MM.1S (cell line): ENCODE results near the gene FA2H.

ENCODE experiments used
- DNase-seq: peaks from one replicate; pipeline ENCODE4 v3.0.0-alpha.2; 2015
- H2AFZ ChIP-seq: fragments of 300-600 bp; sonication (generic); 2 replicates; pipeline ENCODE4 v1.6.0; 2016; ENCODE audit warnings: antibody characterized with exemption, low read length
- H3F3A ChIP-seq: fragments of 300-600 bp; sonication (generic); 2 replicates; pipeline ENCODE4 v1.6.1; 2016; ENCODE audit warnings: mild to moderate bottlenecking, antibody characterized with exemption, low read length, moderate library complexity, mixed read lengths; ENCODE audit not compliant: insufficient read depth
- H3K27ac ChIP-seq: fragments of 300-600 bp; sonication (generic); 2 replicates; pipeline ENCODE4 v1.5.1; 2016; ENCODE audit warnings: mild to moderate bottlenecking, low read length
- H3K27me3 ChIP-seq: fragments of 300-600 bp; sonication (generic); replicated peaks from 2 replicates; pipeline ENCODE4 v1.6.0; 2016; ENCODE audit warnings: low read length; ENCODE audit not compliant: insufficient read depth
- H3K36me3 ChIP-seq: fragments of 300-600 bp; sonication (generic); replicated peaks from 2 replicates; pipeline ENCODE4 v1.6.1; 2016; ENCODE audit warnings: mild to moderate bottlenecking, low read length, mixed read lengths; ENCODE audit not compliant: insufficient read depth
- H3K4me1 ChIP-seq: fragments of 300-600 bp; sonication (generic); 2 replicates; pipeline ENCODE4 v1.6.1; 2016; ENCODE audit warnings: low read length, mixed read lengths
- H3K4me2 ChIP-seq: fragments of 300-600 bp; sonication (generic); 2 replicates; pipeline ENCODE4 v1.6.0; 2016; ENCODE audit warnings: low read depth, low read length
- H3K4me3 ChIP-seq: fragments of 300-600 bp; sonication (generic); 2 replicates; pipeline ENCODE4 v1.5.1; 2016; ENCODE audit warnings: low read length, mixed read lengths
- H3K79me2 ChIP-seq: fragments of 300-600 bp; sonication (generic); 2 replicates; pipeline ENCODE4 v1.6.1; 2016; ENCODE audit warnings: mixed run types, low read length, mixed read lengths
- H3K9ac ChIP-seq: fragments of 300-600 bp; sonication (generic); 2 replicates; pipeline ENCODE4 v1.6.1; 2016; ENCODE audit warnings: low read length, mixed read lengths
- H3K9me2 ChIP-seq: fragments of 300-600 bp; sonication (generic); replicated peaks from 2 replicates; pipeline ENCODE4 v1.6.1; 2016; ENCODE audit warnings: mild to moderate bottlenecking, low read length, mixed read lengths; ENCODE audit not compliant: insufficient read depth
- H3K9me3 ChIP-seq: fragments of 300-600 bp; sonication (generic); replicated peaks from 2 replicates; pipeline ENCODE4 v1.6.1; 2016; ENCODE audit warnings: mild to moderate bottlenecking, low read length, mixed read lengths; ENCODE audit not compliant: insufficient read depth
- H4K20me1 ChIP-seq: fragments of 300-600 bp; sonication (generic); 2 replicates; pipeline ENCODE4 v1.6.1; 2016; ENCODE audit warnings: mild to moderate bottlenecking, low read length, moderate library complexity, mixed read lengths; ENCODE audit not compliant: insufficient read depth
- CTCF ChIP-seq: fragments of 300-600 bp; sonication (generic); IDR thresholded peaks from 2 replicates; pipeline ENCODE4 v1.5.1; 2016; ENCODE audit warnings: antibody characterized with exemption, low read length, mixed read lengths
- EZH2 ChIP-seq: fragments of 300-600 bp; sonication (generic); optimal IDR thresholded peaks from 2 replicates; pipeline ENCODE3; 2017; ENCODE audit warnings: low read depth, mild to moderate bottlenecking, antibody characterized with exemption, low read length, mixed read lengths
- EZH2phosphoT487 ChIP-seq: fragments of 300-600 bp; sonication (generic); IDR thresholded peaks from 2 replicates; pipeline ENCODE4 v1.6.1; 2018; ENCODE audit warnings: antibody characterized with exemption, low read length

The FA2H gene

DNA sequence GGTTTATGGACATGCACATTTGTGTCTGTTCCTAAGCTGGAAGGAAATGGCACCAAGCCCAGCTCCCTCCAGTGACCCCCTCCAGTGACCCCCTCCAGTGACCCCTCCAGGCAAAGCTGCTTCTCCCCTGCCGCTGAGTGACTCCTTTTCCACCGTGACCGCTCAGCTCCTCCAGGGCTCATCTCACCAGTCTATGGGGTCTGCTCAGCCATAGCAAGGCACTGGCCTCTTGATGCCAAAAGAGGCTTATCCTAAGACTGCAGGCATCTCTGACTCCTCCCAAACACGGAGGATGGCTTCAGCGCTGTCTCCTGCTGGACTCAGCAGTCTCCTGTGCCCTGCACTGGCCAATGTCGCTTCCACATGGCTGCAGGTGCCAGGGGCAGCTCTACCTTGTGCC is 35.3 kb downstream of the FA2H start:
- TF ChIP-seq CTCF = no peak
- H4K20me1 ChIP-seq = no peaks in the 10 kb centered on the region
- no peaks in the 10 kb centered on the region for H3F3A ChIP-seq
- H3K36me3 ChIP-seq = no peaks in the 10 kb centered on the region
- no peak overlapping the region for H3K9ac ChIP-seq
- no peak for DNase-seq
- no peaks in the 10 kb centered on the region for H3K27me3 ChIP-seq
- H3K4me2 ChIP-seq = no peak overlapping the region
- H3K9me3 ChIP-seq = no peaks in the 10 kb centered on the region
- no peaks in the 10 kb centered on the region for H3K79me2 ChIP-seq
- no peak overlapping the region for H3K27ac ChIP-seq
- H3K9me2 ChIP-seq = no peaks in the 10 kb centered on the region
- H2AFZ ChIP-seq = no peak overlapping the region
- no peak overlapping the region for H3K4me3 ChIP-seq
- no peaks in the 10 kb centered on the region for H3K4me1 ChIP-seq

- H3K9me3 ChIP-seq = no peaks in the 10 kb centered on the region
- no peak overlapping the region for H3K4me2 ChIP-seq
- no peak overlapping the region for H2AFZ ChIP-seq
- H3K4me1 ChIP-seq = no peaks in the 10 kb centered on the region
- DNase-seq = no peak
- no peak overlapping the region for H3K9ac ChIP-seq
- no peaks in the 10 kb centered on the region for H4K20me1 ChIP-seq
- no peak overlapping the region for H3K4me3 ChIP-seq
- H3K27ac ChIP-seq = no peak overlapping the region
- no peaks in the 10 kb centered on the region for H3K9me2 ChIP-seq
- no peaks in the 10 kb centered on the region for H3K27me3 ChIP-seq
- H3K36me3 ChIP-seq = no peaks in the 10 kb centered on the region
- no peaks in the 10 kb centered on the region for H3F3A ChIP-seq
- no peaks in the 10 kb centered on the region for H3K79me2 ChIP-seq
- no peak for TF ChIP-seq CTCF
Observed at GRCh38 chr16:74738816-74739215, 35.8 kb downstream of the FA2H start.

- Histone ChIP-seq H3K27me3 (no peaks in the 10 kb centered on the region), H3K9me3 (no peaks in the 10 kb centered on the region), H2AFZ (no peak overlapping the region), H4K20me1 (no peaks in the 10 kb centered on the region), H3K27ac (no peak overlapping the region), H3K4me3 (no peak overlapping the region), H3K79me2 (no peaks in the 10 kb centered on the region), H3F3A (no peaks in the 10 kb centered on the region), H3K9ac (no peak overlapping the region), H3K4me2 (no peak overlapping the region), H3K36me3 (no peaks in the 10 kb centered on the region), H3K9me2 (no peaks in the 10 kb centered on the region), H3K4me1 (no peaks in the 10 kb centered on the region)
- no peak for DNase-seq
- TF ChIP-seq EZH2 (no peak), CTCF (no peak), EZH2phosphoT487 (no peak)
Observed at GRCh38 chr16:74738113-74738541, 36.5 kb downstream of the FA2H start.

DNA sequence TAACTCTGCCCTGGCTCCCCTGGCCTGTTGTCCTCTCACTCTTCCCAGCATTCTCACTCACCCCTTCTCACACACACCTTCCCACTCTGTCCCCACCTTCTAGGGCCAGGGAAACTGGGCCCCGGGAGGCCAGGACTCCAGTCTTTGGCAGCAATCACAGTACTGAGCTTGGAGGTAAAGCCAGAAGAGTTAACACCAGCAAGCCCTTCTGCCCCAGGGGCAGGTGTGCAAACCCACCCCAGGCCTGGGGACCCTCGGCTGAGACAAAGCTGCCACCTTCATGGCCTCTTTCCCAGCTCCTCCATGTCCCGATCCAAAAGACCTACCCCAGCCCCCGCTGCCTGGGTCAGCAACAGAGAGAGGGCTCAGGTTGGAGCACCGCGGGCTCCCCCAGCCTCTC is 37.1 kb downstream of the FA2H start:
- no peak overlapping the region for H2AFZ ChIP-seq

More for the DNA sequence above, 37.1 kb downstream of the FA2H start:
- no peak for DNase-seq
- Histone ChIP-seq H4K20me1 (no peaks in the 10 kb centered on the region), H3K4me2 (no peak overlapping the region), H3K9me3 (no peaks in the 10 kb centered on the region), H3K79me2 (no peaks in the 10 kb centered on the region), H3K27me3 (no peaks in the 10 kb centered on the region), H3K36me3 (no peaks in the 10 kb centered on the region), H3K9me2 (no peaks in the 10 kb centered on the region), H3K4me1 (no peaks in the 10 kb centered on the region), H3K4me3 (no peak overlapping the region), H3K27ac (no peak overlapping the region), H3K9ac (no peak overlapping the region), H3F3A (no peaks in the 10 kb centered on the region)
- no peak for TF ChIP-seq EZH2
- no peak for TF ChIP-seq EZH2phosphoT487
